ENCODE data around the gene ICA1L.
A peak's percentile ranks its signal among the peaks of the same experiment; 100 is the strongest.

ICA1L gene

GRCh38 chr2:202844656-202845055, 26.9 kb downstream of the ICA1L start:
- POLR2A ChIA-PET = no interaction called here
- no peak for DNase-seq (ENCODE audit: extremely low spot score)
- no peak for TF ChIP-seq CTCF (IDR thresholded peaks at IDR 0.05; ENCODE audit: control extremely low read depth, extremely low read depth, low read depth, missing control alignments)
- CTCF ChIA-PET = interaction anchor here (1.0 to 1.8 kb wide), 2 partner anchors 11 to 26 kb away, joined by 3 to 6 read pairs; no protein-coding TSS in a partner anchor

GRCh38 chr2:202842690-202843089, 28.9 kb downstream of the ICA1L start:
- TF ChIP-seq CTCF (IDR thresholded peaks at IDR 0.05; ENCODE audit: control extremely low read depth, extremely low read depth, low read depth, missing control alignments) = no peak
- no peak for DNase-seq (ENCODE audit: extremely low spot score)
- ChIA-PET CTCF (interaction anchor here (1.0 to 1.8 kb wide), 2 partner anchors 9 to 28 kb away, joined by 3 to 6 read pairs; no protein-coding TSS in a partner anchor), POLR2A (no interaction called here)

- ChIA-PET CTCF (interaction anchor here (0.9 to 1.1 kb wide), 2 partner anchors 13 to 20 kb away, joined by 3 read pairs; no protein-coding TSS in a partner anchor), POLR2A (no interaction called here)
- no peak for TF ChIP-seq CTCF (IDR thresholded peaks at IDR 0.05; ENCODE audit: control extremely low read depth, extremely low read depth, low read depth, missing control alignments)
- DNase-seq (ENCODE audit: extremely low spot score) = no peak
Measured at GRCh38 chr2:202841090-202841867, 30.3 kb downstream of the ICA1L start.

- CTCF ChIA-PET = interaction anchor here (1.0 to 1.3 kb wide), 5 partner anchors 8 to 623 kb away, joined by 3 to 4 read pairs (median 4); no protein-coding TSS in a partner anchor
- TF ChIP-seq CTCF (IDR thresholded peaks at IDR 0.05; ENCODE audit: control extremely low read depth, extremely low read depth, low read depth, missing control alignments) = peak; percentile 51
- DNase-seq (ENCODE audit: extremely low spot score) = peak; percentile 54
- POLR2A ChIA-PET = no interaction called here
Measured at GRCh38 chr2:202831242-202832220, 40.0 kb downstream of the ICA1L start.

- ChIA-PET POLR2A (no interaction called here), CTCF (interaction anchor here (0.8 to 1.3 kb wide), 2 partner anchors 10 kb away, joined by 3 to 4 read pairs; no protein-coding TSS in a partner anchor)
- no peak for TF ChIP-seq CTCF (IDR thresholded peaks at IDR 0.05; ENCODE audit: control extremely low read depth, extremely low read depth, low read depth, missing control alignments)
- DNase-seq (ENCODE audit: extremely low spot score) = no peak
Measured at GRCh38 chr2:202824901-202825300, 46.7 kb downstream of the ICA1L start.

GRCh38 chr2:202822411-202822810, 49.2 kb downstream of the ICA1L start:
- CTCF ChIA-PET = interaction anchor here (0.9 to 1.5 kb wide), 4 partner anchors 9 to 233 kb away, joined by 3 to 4 read pairs (median 4); no protein-coding TSS in a partner anchor
- POLR2A ChIA-PET = no interaction called here
- DNase-seq (ENCODE audit: extremely low spot score) = no peak
- TF ChIP-seq CTCF (IDR thresholded peaks at IDR 0.05; ENCODE audit: control extremely low read depth, extremely low read depth, low read depth, missing control alignments) = no peak

Measured in GM10248 (cell line).